Activated T-cell treated with anti-CD3 and anti-CD28 coated beads, Interleukin-2, amount 50 U/mL, for 72 hours (primary cell): ENCODE data around the gene PDE1C. TPM values are rescaled to one million over a fixed set of nuclear protein-coding genes. Genes with fewer than 3 reads are reported as not detected.

Experiments
- ATAC-seq, 2 donors: fragments of 150-1000 bp; cut with Tn5 transposase; replicated peaks in 1 of 2; 2 replicates each; pipeline ENCODE4 v1.10.0; 2021; ENCODE audit warnings: moderate library complexity in 2 of 2, mild to moderate bottlenecking in 1 of 2
- DNase-seq, 2 donors: peaks; one replicate each; pipeline ENCODE4 v3.0.0; 2021 to 2022; ENCODE audit warnings: mixed read lengths in 1 of 2
- H3K27ac Mint-ChIP-seq: one replicate; pipeline ENCODE4 v1.8.0; 2022; ENCODE audit warnings: mild to moderate bottlenecking, moderate library complexity, mixed read lengths
- H3K27me3 Mint-ChIP-seq: one replicate; pipeline ENCODE4 v1.8.0; 2022; ENCODE audit warnings: low read depth, mixed read lengths
- H3K36me3 Mint-ChIP-seq, 2 donors: one replicate each; pipeline ENCODE4 v1.8.0; 2022; ENCODE audit warnings: mixed read lengths in 2 of 2, mild to moderate bottlenecking in 1 of 2; ENCODE audit not compliant: insufficient read depth in 2 of 2
- H3K4me1 Mint-ChIP-seq: one replicate; pipeline ENCODE4 v1.8.0; 2022; ENCODE audit warnings: low read depth, mixed read lengths
- H3K4me3 Mint-ChIP-seq, 2 donors: one replicate each; pipeline ENCODE4 v1.8.0; 2022; ENCODE audit warnings: mild to moderate bottlenecking in 2 of 2, mixed read lengths in 2 of 2, moderate library complexity in 2 of 2
- H3K9me3 Mint-ChIP-seq, 2 donors: one replicate each; pipeline ENCODE4 v1.8.0; 2022; ENCODE audit warnings: mixed read lengths in 2 of 2
- total RNA-seq, 2 donors: library from RNA; stranded (reverse); gene quantifications; one replicate each; pipeline ENCODE4 v1.2.3, GENCODE V29; 2022

PDE1C gene
- total RNA-seq, 2 donors from 2014 or later: not detected

DNA sequence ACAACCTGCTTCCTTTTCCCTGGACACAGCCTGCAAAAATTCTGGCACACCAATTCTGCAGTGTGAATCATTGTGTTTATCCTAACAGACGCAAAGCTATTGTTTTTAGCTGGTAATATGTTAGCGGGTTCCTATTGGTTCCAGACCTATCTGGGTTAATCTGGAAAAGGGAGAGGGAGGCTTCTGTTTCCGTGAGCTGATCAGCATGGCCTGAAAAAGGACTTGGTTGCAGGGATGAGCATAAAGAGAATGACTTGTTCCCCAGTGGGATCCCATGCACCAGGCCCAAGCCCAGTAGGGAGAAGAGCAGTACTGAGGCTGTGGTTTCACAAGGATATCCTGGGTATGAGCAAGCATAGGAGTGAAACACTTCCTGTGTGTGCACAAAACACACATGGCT lies 78.4 kb downstream of the PDE1C start:
- no peaks in the 10 kb centered on the region for H3K36me3 Mint-ChIP-seq
- no peaks in the 10 kb centered on the region for H3K27me3 Mint-ChIP-seq
- DNase-seq (no peak), ATAC-seq (no peak)
- peaks cover 5 to 6% of the 10 kb centered on the region in 2 donors for H3K9me3 Mint-ChIP-seq
- no peak overlapping the region for H3K27ac Mint-ChIP-seq
- H3K4me3 Mint-ChIP-seq: no peak overlapping the region
- H3K4me1 Mint-ChIP-seq: no peaks in the 10 kb centered on the region

DNA sequence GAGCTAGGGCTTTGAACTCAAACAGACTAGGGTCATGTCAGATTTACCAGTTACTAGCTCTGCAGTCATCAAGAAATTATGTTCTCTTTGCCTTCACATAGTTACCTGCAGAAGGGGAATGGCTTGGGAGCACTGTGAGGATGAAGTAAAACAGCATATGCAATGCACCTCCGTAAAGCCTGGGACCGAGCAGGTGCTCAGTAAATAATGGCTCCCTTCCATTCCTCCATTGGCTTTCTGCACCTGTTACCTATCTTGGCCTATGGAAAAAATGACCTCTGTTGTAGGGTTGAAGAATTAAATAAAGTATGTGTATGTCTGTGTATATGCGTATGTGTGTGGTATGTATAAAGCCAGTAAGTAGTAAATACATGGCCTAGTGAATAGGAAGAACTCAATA lies 78.8 kb downstream of the PDE1C start:
- Mint-ChIP-seq H3K9me3 (peaks cover 5 to 6% of the 10 kb centered on the region in 2 donors), H3K27ac (no peak overlapping the region), H3K27me3 (no peaks in the 10 kb centered on the region), H3K4me3 (no peak overlapping the region), H3K36me3 (no peaks in the 10 kb centered on the region), H3K4me1 (no peaks in the 10 kb centered on the region)
- no peak for ATAC-seq
- no peak for DNase-seq

DNA sequence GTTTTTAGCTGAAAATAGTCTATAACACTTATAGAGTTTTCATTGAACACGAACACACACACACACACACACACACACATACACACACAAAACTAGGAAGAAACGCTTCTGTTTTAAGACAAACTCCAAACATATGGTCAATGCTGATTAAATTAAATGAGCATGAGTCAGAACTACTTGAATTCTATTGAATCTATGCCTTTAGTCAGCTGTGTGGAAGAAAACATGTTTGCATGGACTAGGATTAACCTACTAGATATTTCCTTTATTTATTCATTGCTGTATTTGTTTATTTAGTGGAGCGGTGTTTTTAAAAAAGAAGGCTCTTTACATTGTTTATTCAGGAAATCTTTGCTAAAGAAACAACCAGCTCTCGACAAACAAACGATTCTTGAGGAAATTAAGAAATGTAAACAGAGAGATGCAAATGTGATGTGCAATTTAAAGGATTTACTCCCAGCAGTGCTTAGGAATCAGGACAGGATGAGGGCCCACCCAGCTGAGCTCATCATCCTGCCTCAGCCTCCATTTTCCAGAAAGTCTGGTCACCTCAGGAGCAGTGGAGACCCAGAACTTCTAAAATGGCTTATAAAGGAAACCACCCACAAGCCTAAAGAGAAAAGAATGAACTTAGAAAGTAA lies 83.2 kb downstream of the PDE1C start:
- no peaks in the 10 kb centered on the region for H3K4me1 Mint-ChIP-seq
- no peak overlapping the region for H3K4me3 Mint-ChIP-seq
- no peak for DNase-seq
- no peaks in the 10 kb centered on the region for H3K27me3 Mint-ChIP-seq
- H3K36me3 Mint-ChIP-seq: no peaks in the 10 kb centered on the region
- no peak overlapping the region for H3K27ac Mint-ChIP-seq
- H3K9me3 Mint-ChIP-seq: peaks cover 8 to 11% of the 10 kb centered on the region in 2 donors
- ATAC-seq: no peak

DNA sequence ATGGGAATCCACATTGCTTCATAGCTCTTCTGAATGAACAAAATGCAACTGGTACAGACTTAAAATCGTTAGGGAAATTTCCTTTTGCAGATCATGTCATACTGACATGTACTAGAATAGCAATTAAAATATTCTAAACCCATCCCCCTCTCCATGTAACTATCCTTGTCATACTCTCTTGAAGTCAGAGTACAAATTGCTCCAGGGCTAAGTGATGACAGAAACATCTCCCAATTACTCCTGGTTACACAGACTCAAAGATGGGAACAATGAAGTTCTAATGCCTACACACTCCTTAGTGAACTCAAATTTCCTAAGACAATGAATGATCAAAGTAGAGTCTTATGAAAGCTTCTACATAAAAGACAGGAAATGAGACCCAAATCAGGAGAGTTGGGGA lies 87.2 kb downstream of the PDE1C start:
- H3K9me3 Mint-ChIP-seq: peaks cover 3 to 8% of the 10 kb centered on the region in 2 donors
- ATAC-seq: no peak
- no peaks in the 10 kb centered on the region for H3K36me3 Mint-ChIP-seq
- H3K4me1 Mint-ChIP-seq: no peaks in the 10 kb centered on the region
- no peaks in the 10 kb centered on the region for H3K27me3 Mint-ChIP-seq
- no peak overlapping the region for H3K27ac Mint-ChIP-seq
- DNase-seq: no peak
- H3K4me3 Mint-ChIP-seq: no peak overlapping the region

DNA sequence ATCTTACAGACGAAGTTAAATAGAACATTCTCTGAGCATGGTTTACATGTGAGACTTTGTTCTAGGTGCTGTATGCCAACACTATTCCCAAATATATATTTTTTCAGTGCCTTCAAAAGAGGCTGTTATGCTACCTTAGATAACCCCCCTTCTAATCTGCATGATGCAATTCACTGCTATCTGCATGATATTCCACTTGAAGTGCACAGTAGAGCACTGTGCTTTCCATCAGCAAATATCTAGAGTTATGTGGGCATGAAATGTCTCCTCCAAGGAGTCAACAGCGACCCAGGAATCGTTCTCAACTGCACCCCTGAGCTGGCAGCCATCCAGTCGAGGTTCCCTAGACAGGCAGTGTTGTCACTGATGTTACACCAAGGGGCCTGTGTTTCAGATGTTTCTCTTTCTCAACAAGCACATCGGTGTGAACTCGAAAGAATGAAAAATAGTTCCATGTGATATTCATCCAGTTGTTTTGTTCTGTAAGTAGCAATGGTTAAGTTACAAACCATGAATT lies 88.3 kb downstream of the PDE1C start:
- Mint-ChIP-seq H3K4me1 (no peaks in the 10 kb centered on the region), H3K27me3 (no peaks in the 10 kb centered on the region), H3K9me3 (peaks cover 3 to 11% of the 10 kb centered on the region in 2 donors), H3K36me3 (no peaks in the 10 kb centered on the region), H3K27ac (no peak overlapping the region), H3K4me3 (no peak overlapping the region)
- ATAC-seq: no peak
- DNase-seq: no peak

DNA sequence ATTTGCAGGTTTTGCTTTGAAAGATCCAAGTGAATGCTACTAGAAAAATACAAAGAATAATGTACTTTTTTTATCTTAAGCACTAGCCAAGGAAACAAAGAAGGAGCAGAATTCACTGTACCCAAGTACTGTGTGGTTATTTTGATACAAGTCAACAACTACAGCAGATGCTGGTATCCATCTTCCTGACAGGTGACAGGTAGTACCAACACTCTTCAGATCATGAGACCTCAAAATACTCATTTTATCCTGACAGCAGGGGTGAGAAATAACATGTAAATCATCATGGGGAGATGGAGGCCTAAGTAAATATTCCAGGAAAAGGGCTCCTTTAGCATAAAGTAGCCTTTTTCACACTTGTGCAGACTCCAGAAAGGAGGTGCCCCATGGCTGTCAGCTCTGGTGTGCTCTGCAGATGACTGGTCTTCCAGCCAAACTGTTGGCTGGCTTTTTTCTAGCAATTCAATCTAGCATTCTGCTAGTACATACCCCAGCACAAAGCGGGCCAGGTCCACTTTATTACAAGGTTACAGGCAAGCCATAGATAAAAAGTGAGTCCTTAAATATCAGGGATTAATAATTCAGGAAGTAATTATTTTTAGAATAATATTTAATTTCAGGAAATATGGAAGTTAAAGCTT lies 90.4 kb downstream of the PDE1C start:
- Mint-ChIP-seq H3K27me3 (no peaks in the 10 kb centered on the region), H3K9me3 (peaks cover 3 to 8% of the 10 kb centered on the region in 2 donors), H3K36me3 (no peaks in the 10 kb centered on the region), H3K27ac (no peak overlapping the region), H3K4me1 (no peaks in the 10 kb centered on the region), H3K4me3 (no peak overlapping the region)
- ATAC-seq: no peak
- DNase-seq: no peak

DNA sequence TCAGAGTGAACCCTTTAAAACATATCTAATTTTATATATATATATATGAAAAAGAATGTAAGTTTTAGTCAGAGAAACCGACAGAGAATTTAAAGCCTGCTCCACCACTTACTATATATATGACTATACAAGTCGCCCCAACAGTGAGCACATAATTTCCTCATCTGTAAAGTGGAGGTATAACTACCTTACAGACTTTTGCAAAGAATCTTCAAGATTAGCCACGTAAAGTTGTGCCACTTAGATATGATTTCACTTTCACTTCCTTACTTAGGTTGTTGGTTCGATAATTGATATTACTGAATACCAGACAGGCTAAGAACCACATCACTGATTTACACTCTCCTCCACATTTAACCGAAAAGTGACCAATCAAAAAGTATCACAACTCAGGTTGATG lies 94.7 kb downstream of the PDE1C start:
- Mint-ChIP-seq H3K36me3 (no peaks in the 10 kb centered on the region), H3K4me3 (no peak overlapping the region), H3K9me3 (peaks cover 3 to 6% of the 10 kb centered on the region in 2 donors), H3K27me3 (no peaks in the 10 kb centered on the region), H3K27ac (no peak overlapping the region), H3K4me1 (no peaks in the 10 kb centered on the region)
- DNase-seq: no peak
- no peak for ATAC-seq

DNA sequence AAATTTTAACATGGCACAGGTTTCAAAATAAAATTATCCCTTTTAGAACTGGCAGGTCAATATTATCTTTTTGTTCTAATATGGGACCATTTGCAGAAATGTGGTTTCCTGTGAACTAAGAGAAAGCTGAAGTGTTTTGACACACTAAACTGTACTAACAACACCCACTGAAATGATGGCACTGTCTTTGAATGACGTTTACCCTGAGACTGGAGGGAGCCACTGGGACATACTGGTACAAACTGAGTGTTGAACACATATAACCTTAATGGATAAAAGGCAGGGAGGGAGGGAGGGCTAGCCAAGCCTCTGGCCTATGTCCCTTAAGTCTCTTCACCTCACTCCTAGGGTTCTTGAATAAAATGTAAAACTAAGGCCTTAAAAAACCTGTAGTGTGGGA lies 95.9 kb downstream of the PDE1C start:
- no peak for ATAC-seq
- Mint-ChIP-seq H3K4me1 (no peaks in the 10 kb centered on the region), H3K4me3 (no peak overlapping the region)

DNA sequence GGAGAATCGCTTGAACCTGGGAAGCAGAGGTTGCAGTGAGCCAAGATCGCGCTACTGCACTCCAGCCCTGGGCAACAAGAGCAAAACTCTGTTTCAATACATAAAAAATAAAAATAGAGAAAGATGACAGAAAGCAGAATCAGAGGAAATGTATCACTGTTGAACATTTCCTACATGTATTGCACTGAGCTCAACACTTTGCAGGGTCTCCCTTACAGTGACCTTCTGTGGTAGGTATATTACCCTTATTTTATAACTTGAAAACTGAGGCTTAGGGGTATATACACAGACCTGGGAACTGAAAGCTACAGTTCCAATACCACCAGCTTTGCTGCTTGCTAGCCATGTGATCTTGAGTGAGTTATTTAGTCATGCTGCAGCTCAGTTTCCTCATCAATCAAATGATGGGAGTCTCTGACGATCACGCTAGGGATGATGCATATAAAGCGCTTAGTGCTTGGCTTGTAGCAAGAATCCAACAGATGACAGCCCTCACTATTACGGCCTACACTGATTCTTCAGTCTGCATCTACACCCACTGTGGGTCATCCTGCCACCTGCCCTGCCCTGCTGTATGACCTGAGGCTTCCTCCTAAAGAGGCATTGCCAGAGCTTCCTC lies 99.0 kb downstream of the PDE1C start:
- no peaks in the 10 kb centered on the region for H3K4me1 Mint-ChIP-seq
- no peaks in the 10 kb centered on the region for H3K36me3 Mint-ChIP-seq
- DNase-seq (no peak), ATAC-seq (no peak)
- no peak overlapping the region for H3K27ac Mint-ChIP-seq
- H3K27me3 Mint-ChIP-seq: no peaks in the 10 kb centered on the region
- H3K4me3 Mint-ChIP-seq: no peak overlapping the region
- peaks cover 6% of the 10 kb centered on the region in 2 donors for H3K9me3 Mint-ChIP-seq

More for the DNA sequence above, 95.9 kb downstream of the PDE1C start:
- H3K9me3 Mint-ChIP-seq: peaks cover 3 to 6% of the 10 kb centered on the region in 2 donors
- H3K27ac Mint-ChIP-seq: no peak overlapping the region
- no peaks in the 10 kb centered on the region for H3K27me3 Mint-ChIP-seq
- no peaks in the 10 kb centered on the region for H3K36me3 Mint-ChIP-seq
- no peak for DNase-seq

DNA sequence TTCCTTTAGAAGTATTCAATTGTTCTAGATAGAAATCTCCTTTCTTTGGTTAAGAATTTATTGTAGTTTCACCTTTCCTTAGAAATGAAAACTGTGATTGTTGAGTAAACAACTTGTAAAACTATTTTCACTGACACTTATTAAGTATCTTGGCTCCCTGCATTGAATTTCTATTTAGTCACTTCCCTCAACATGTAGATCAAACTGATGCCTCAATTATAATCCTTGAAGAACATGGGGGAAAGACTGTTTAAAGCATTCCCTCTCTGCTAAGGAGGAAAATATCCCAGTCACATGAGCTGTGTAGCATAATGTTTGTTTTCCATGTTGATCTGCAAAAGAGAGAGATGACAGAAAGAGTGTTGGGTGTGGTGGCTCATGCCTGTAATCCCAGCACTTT lies 99.7 kb downstream of the PDE1C start:
- DNase-seq (no peak), ATAC-seq (no peak)
- Mint-ChIP-seq H3K27me3 (no peaks in the 10 kb centered on the region), H3K27ac (no peak overlapping the region), H3K36me3 (no peaks in the 10 kb centered on the region), H3K4me1 (no peaks in the 10 kb centered on the region), H3K4me3 (no peak overlapping the region), H3K9me3 (peaks cover 6 to 9% of the 10 kb centered on the region in 2 donors)

DNA sequence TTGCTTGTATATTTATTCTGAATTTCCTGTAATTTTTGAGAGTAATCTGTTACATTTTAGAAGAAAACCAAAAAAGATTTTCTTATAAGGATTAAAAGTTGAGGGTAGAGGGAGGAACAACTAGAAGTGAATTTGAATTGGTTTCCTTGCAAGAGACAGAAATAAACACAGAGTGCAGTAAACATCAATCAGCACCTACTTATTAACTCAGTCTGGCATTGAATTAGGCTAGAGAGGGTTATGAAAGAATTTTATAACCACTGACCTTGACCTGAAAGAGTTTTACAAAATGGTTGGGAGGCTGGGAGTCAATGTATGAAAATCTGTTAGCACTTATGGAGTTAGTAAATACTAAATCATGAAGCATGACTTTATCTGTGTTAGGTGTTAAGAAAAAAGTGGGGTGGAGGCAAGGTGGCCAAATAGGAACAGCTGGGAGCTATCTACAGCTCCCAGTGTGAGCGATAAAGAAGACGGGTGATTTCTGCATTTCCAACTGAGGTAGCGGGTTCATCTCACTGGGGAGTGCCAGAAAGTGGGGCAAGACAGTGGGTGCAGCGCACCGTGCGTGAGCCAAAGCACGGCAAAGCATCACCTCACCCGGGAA lies 106.5 kb downstream of the PDE1C start:
- H3K27ac Mint-ChIP-seq: no peak overlapping the region
- H3K27me3 Mint-ChIP-seq: no peaks in the 10 kb centered on the region
- no peak overlapping the region for H3K4me3 Mint-ChIP-seq
- peaks cover 6% of the 10 kb centered on the region in 2 donors for H3K9me3 Mint-ChIP-seq
- no peak for ATAC-seq
- H3K4me1 Mint-ChIP-seq: no peaks in the 10 kb centered on the region
- no peak for DNase-seq
- H3K36me3 Mint-ChIP-seq: no peaks in the 10 kb centered on the region

DNA sequence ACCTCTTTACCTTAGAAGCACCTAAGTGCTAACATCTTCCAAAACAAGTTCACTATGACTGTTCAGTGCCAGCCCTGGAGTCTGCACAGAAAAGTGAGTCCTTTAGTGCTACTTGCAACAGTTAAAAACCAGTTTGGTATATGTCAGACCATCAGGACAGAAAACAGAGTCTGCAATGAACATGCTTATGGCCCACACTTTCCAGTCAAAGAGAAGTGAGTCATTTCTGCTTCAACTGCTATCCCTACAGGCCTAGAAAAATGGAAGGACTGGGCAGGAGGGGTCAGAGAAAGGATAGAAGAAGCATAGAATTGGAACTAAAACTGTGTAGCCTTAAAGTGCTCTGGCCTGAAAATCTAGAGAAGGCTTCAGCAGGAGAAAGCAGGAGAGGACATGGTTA lies 108.0 kb downstream of the PDE1C start:
- H3K36me3 Mint-ChIP-seq: no peaks in the 10 kb centered on the region
- H3K4me1 Mint-ChIP-seq: no peaks in the 10 kb centered on the region
- no peak overlapping the region for H3K4me3 Mint-ChIP-seq
- no peaks in the 10 kb centered on the region for H3K27me3 Mint-ChIP-seq
- ATAC-seq (no peak), DNase-seq (no peak)
- H3K27ac Mint-ChIP-seq: no peak overlapping the region
- H3K9me3 Mint-ChIP-seq: peaks cover 5 to 6% of the 10 kb centered on the region in 2 donors

DNA sequence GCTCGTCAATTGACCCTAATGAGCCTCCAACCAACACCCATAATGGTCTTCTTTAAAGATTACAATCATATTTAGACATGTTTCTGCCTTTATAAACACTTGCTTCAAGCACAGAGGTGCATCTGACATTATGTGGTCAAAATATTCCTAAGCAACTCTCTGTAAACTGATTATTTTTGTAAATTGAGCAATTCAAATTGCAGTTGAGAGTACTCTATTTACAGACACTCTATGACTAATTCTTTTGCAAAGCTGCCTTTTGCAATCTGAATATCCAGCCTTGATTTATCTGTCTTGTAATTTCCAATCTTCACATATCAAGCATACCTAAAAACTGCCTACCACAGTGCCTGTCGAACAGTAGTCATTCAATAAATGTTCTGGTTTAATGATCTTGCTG lies 112.0 kb downstream of the PDE1C start:
- no peak for ATAC-seq
- no peaks in the 10 kb centered on the region for H3K36me3 Mint-ChIP-seq
- peaks cover 0 to 2% of the 10 kb centered on the region in 2 donors for H3K9me3 Mint-ChIP-seq
- no peaks in the 10 kb centered on the region for H3K4me1 Mint-ChIP-seq
- no peak overlapping the region for H3K4me3 Mint-ChIP-seq
- H3K27ac Mint-ChIP-seq: no peak overlapping the region
- no peak for DNase-seq
- H3K27me3 Mint-ChIP-seq: no peaks in the 10 kb centered on the region
